Vagina (tissue), 2 donors: ENCODE results near the gene EMD.

Source experiments
- POLR2A ChIP-seq, 2 donors: fragments of 450-650 bp; IDR thresholded peaks; one replicate each; pipeline ENCODE4 v1.6.1; 2017; ENCODE audit warnings: antibody characterized with exemption in 2 of 2, mild to moderate bottlenecking in 2 of 2, moderate library complexity in 2 of 2
- POLR2AphosphoS5 ChIP-seq, 2 donors: sonication (generic); formaldehyde crosslinking; IDR thresholded peaks; one replicate each; pipeline ENCODE4 v1.9.0; 2017; ENCODE audit warnings: antibody characterized with exemption in 2 of 2, mild to moderate bottlenecking in 2 of 2, low read depth in 1 of 2; ENCODE audit not compliant: insufficient read depth in 1 of 2

- TF ChIP-seq POLR2A (IDR thresholded peaks at IDR 0.05), result no peak
- TF ChIP-seq POLR2AphosphoS5 (IDR thresholded peaks at IDR 0.05; ENCODE audit: insufficient read depth in 1 of 2, low read depth in 1 of 2), result no peak
Measured at GRCh38 chrX:154403858-154404257, 24.8 kb downstream of the EMD start.
